CD14-positive monocyte (primary cell): Measurements from ENCODE around the gene MAGEB4. TPM values are rescaled to one million over a fixed set of nuclear protein-coding genes. Genes with fewer than 3 reads are reported as not detected.

Source experiments
- DNase-seq, 3 donors: peaks; one replicate each; pipeline ENCODE4 v3.0.0-alpha.2; 2011 to 2022
- H2AFZ ChIP-seq: 2 replicates; pipeline ENCODE4 v1.6.0; 2012; ENCODE audit warnings: mild to moderate bottlenecking, low read depth, low read length, inconsistent platforms; ENCODE audit not compliant: insufficient read depth, poor library complexity, severe bottlenecking
- H3K27ac ChIP-seq, 2 donors: 1 replicate in 1 of 2; 2 replicates in 1 of 2; pipeline ENCODE4 v1.5.1; 2012 to 2013; ENCODE audit warnings: low read length in 2 of 2, control low read depth in 1 of 2, inconsistent platforms in 1 of 2, low read depth in 1 of 2, mild to moderate bottlenecking in 1 of 2
- H3K27me3 ChIP-seq, 2 donors: one replicate each; pipeline versions ENCODE4 v1.6.0 to v1.6.1; 2011 to 2013; ENCODE audit warnings: low read length in 2 of 2; ENCODE audit not compliant: control insufficient read depth in 2 of 2, insufficient read depth in 2 of 2
- H3K36me3 ChIP-seq, 2 donors: replicated peaks in 1 of 2; 1 replicate in 1 of 2; 2 replicates in 1 of 2; pipeline versions ENCODE4 v1.5.1 to v1.6.1; 2012 to 2013; ENCODE audit warnings: low read length in 2 of 2, control low read depth in 1 of 2, inconsistent platforms in 1 of 2, mild to moderate bottlenecking in 1 of 2; ENCODE audit not compliant: insufficient read depth in 2 of 2, control insufficient read depth in 1 of 2
- H3K4me1 ChIP-seq, 2 donors: 1 replicate in 1 of 2; 2 replicates in 1 of 2; pipeline versions ENCODE4 v1.5.1 to v1.6.1; 2012 to 2013; ENCODE audit warnings: low read length in 2 of 2, control low read depth in 1 of 2, inconsistent platforms in 1 of 2, mild to moderate bottlenecking in 1 of 2, moderate library complexity in 1 of 2; ENCODE audit not compliant: insufficient read depth in 2 of 2, control insufficient read depth in 1 of 2
- H3K4me2 ChIP-seq: replicated peaks from 2 replicates; pipeline ENCODE3; 2012; ENCODE audit warnings: low read length, moderate library complexity, mild to moderate bottlenecking; ENCODE audit not compliant: poor library complexity, severe bottlenecking; ENCODE audit errors: extremely low read depth
- H3K4me3 ChIP-seq, 3 experiments: fragments of 200-600 bp in 1 of 3; sonication (generic) in 1 of 3; replicated peaks in 1 of 3; 1 replicate in 2 of 3; 2 replicates in 1 of 3; pipeline ENCODE4 v1.5.1; 2011 to 2013; ENCODE audit warnings: low read length in 3 of 3, mild to moderate bottlenecking in 3 of 3, control low read depth in 2 of 3, low read depth in 2 of 3, inconsistent platforms in 1 of 3, moderate library complexity in 1 of 3
- H3K79me2 ChIP-seq: 2 replicates; pipeline ENCODE4 v1.6.0; 2012; ENCODE audit warnings: mild to moderate bottlenecking, control low read depth, inconsistent platforms, low read length, moderate library complexity; ENCODE audit not compliant: insufficient read depth
- H3K9ac ChIP-seq: 2 replicates; pipeline ENCODE4 v1.6.0; 2017; ENCODE audit warnings: low read length, mild to moderate bottlenecking; ENCODE audit not compliant: insufficient read depth, poor library complexity, severe bottlenecking
- H3K9me3 ChIP-seq, 2 donors: replicated peaks in 1 of 2; 1 replicate in 1 of 2; 2 replicates in 1 of 2; pipeline versions ENCODE4 v1.5.1 to v1.6.1; 2012 to 2013; ENCODE audit warnings: low read length in 2 of 2, control low read depth in 1 of 2; ENCODE audit not compliant: control insufficient read depth in 1 of 2, insufficient read depth in 1 of 2
- H4K20me1 ChIP-seq: 2 replicates; pipeline ENCODE4 v1.6.0; 2012; ENCODE audit warnings: mild to moderate bottlenecking, low read length, control low read depth, moderate library complexity; ENCODE audit not compliant: insufficient read depth
- H3K27ac Mint-ChIP-seq, 7 donors: one replicate each; pipeline ENCODE4 v1.8.0; 2020; ENCODE audit warnings: mild to moderate bottlenecking in 7 of 7, mixed read lengths in 7 of 7, moderate library complexity in 6 of 7, inconsistent platforms in 2 of 7
- H3K27me3 Mint-ChIP-seq, 3 donors: one replicate each; pipeline ENCODE4 v1.8.0; 2021 to 2022; ENCODE audit warnings: low read depth in 3 of 3, mild to moderate bottlenecking in 3 of 3, mixed read lengths in 3 of 3, moderate library complexity in 3 of 3, inconsistent platforms in 1 of 3
- H3K36me3 Mint-ChIP-seq, 2 donors: one replicate each; pipeline ENCODE4 v1.8.0; 2020; ENCODE audit warnings: mixed read lengths in 2 of 2, inconsistent platforms in 1 of 2, mild to moderate bottlenecking in 1 of 2
- H3K4me1 Mint-ChIP-seq: one replicate; pipeline ENCODE4 v1.8.0; 2020; ENCODE audit warnings: mild to moderate bottlenecking, mixed read lengths
- H3K4me3 Mint-ChIP-seq, 2 donors: one replicate each; pipeline ENCODE4 v1.8.0; 2020; ENCODE audit warnings: mild to moderate bottlenecking in 2 of 2, mixed read lengths in 2 of 2, moderate library complexity in 1 of 2
- H3K9me3 Mint-ChIP-seq, 7 donors: one replicate each; pipeline ENCODE4 v1.8.0; 2020 to 2022; ENCODE audit warnings: mixed read lengths in 7 of 7, mild to moderate bottlenecking in 6 of 7, moderate library complexity in 6 of 7, inconsistent platforms in 2 of 7
- WGBS: methylation state at CpG from one replicate; pipeline ENCODE4 v1.1.5; 2013; ENCODE audit warnings: missing lambda C conversion rate; ENCODE audit not compliant: insufficient coverage; 5-methylcytosine and 5-hydroxymethylcytosine counted together
- intact Hi-C, 2 donors: fragments of 100-400 bp; cut with micrococcal nuclease; formaldehyde crosslinking; loops; one replicate each; pipeline versions ENCODE4 v1.15.0 to v1.15.1; 2023
- polyA plus RNA-seq, 3 donors: library from polyadenylated mRNA; depleted of rRNA in 1 of 3; unstranded in 2 of 3; stranded (reverse) in 1 of 3; fragments of 300-500 nt in 2 of 3; fragments of >200 nt in 1 of 3; fragmentation: Illumina TruSeq in 2 of 3; gene quantifications; 1 replicate in 2 of 3; 2 replicates in 1 of 3; pipeline ENCODE4 v1.2.3, GENCODE V29; 2012 to 2021
- TF ChIP-seq, protein P1 (sequence below): fragments of 200-600 bp; IDR thresholded peaks from one replicate; pipeline ENCODE4 v1.8.0; 2022; ENCODE audit warnings: antibody characterized with exemption, mild to moderate bottlenecking

MAGEB4 gene
- polyA plus RNA-seq, 3 donors = not detected

DNA sequence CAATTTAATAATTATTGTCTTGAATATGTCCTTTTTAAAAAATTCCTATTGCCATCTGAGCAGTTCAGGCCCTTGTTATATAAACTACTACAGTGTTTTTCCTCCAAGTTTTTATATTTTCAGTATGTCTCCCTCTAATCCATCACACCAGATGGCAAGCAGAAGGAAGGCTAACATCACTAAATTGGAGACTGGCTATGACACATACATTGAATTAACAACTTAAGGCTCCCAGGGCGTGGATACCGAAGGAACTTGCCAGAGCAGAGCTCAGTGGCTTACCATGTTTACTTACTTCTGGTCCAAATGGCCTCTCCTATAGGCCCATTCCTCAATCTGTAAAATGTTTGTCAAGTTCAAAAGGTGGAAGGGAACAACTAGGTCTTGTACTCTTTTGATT lies 18.1 kb downstream of the MAGEB4 start:
- TF ChIP-seq, protein P1, sequence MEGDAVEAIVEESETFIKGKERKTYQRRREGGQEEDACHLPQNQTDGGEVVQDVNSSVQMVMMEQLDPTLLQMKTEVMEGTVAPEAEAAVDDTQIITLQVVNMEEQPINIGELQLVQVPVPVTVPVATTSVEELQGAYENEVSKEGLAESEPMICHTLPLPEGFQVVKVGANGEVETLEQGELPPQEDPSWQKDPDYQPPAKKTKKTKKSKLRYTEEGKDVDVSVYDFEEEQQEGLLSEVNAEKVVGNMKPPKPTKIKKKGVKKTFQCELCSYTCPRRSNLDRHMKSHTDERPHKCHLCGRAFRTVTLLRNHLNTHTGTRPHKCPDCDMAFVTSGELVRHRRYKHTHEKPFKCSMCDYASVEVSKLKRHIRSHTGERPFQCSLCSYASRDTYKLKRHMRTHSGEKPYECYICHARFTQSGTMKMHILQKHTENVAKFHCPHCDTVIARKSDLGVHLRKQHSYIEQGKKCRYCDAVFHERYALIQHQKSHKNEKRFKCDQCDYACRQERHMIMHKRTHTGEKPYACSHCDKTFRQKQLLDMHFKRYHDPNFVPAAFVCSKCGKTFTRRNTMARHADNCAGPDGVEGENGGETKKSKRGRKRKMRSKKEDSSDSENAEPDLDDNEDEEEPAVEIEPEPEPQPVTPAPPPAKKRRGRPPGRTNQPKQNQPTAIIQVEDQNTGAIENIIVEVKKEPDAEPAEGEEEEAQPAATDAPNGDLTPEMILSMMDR = no peak
- H3K27me3 Mint-ChIP-seq = peaks cover 0 to 2% (median 0%) of the 10 kb centered on the region in 3 donors
- H3K9me3 ChIP-seq = peaks cover 0 to 5% of the 10 kb centered on the region in 2 donors

DNA sequence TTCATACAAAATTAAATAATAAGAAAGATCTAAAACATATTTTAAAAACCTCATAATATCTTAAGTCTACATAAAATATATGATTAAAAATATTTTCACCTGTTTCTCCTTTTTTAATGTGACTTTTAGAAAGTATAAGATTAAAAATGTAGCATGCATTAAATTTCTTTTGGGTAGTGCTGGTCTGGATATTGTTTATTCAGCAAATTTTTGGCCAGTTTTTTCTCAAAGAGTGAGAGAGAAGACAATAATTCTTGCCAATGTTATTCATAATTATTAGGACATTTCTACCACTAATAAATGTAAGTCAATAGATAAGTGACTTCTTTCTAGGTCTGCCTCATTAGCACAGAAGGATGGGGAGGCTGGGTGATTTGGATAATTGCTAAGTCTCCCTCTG lies 19.2 kb downstream of the MAGEB4 start:
- no peak overlapping the region for H3K27ac Mint-ChIP-seq
- no peaks in the 10 kb centered on the region for H3K36me3 Mint-ChIP-seq

More for the DNA sequence above, 18.1 kb downstream of the MAGEB4 start:
- Histone ChIP-seq H3K9ac (no peak overlapping the region), H3K4me1 (no peaks in the 10 kb centered on the region), H2AFZ (no peak overlapping the region), H4K20me1 (no peaks in the 10 kb centered on the region), H3K4me3 (no peak overlapping the region), H3K27ac (no peak overlapping the region), H3K27me3 (peaks cover 0 to 1% of the 10 kb centered on the region in 2 donors), H3K79me2 (no peaks in the 10 kb centered on the region), H3K36me3 (no peaks in the 10 kb centered on the region), H3K4me2 (no peak overlapping the region)
- no peak overlapping the region for H3K27ac Mint-ChIP-seq
- intact Hi-C loops = no loop called here
- WGBS = 80% methylated on average over 2 of the region's 2 CpGs
- H3K9me3 Mint-ChIP-seq = peaks cover 0 to 5% (median 3%) of the 10 kb centered on the region in 7 donors
- H3K4me3 Mint-ChIP-seq = no peak overlapping the region
- DNase-seq = no peak
- H3K36me3 Mint-ChIP-seq = no peaks in the 10 kb centered on the region
- no peaks in the 10 kb centered on the region for H3K4me1 Mint-ChIP-seq

More for the DNA sequence above, 19.2 kb downstream of the MAGEB4 start:
- DNase-seq = no peak
- Histone ChIP-seq H4K20me1 (no peaks in the 10 kb centered on the region), H3K4me3 (no peak overlapping the region), H3K27me3 (peaks cover 0 to 2% of the 10 kb centered on the region in 2 donors), H3K9me3 (peaks cover 0 to 5% of the 10 kb centered on the region in 2 donors), H3K79me2 (no peaks in the 10 kb centered on the region), H3K36me3 (no peaks in the 10 kb centered on the region), H3K4me1 (no peaks in the 10 kb centered on the region), H3K4me2 (no peak overlapping the region), H3K9ac (no peak overlapping the region), H3K27ac (no peak overlapping the region), H2AFZ (no peak overlapping the region)
- intact Hi-C loops = no loop called here
- TF ChIP-seq, protein P1 = no peak
- peaks cover 0 to 3% (median 2%) of the 10 kb centered on the region in 7 donors for H3K9me3 Mint-ChIP-seq
- peaks cover 0 to 2% (median 0%) of the 10 kb centered on the region in 3 donors for H3K27me3 Mint-ChIP-seq
- no peaks in the 10 kb centered on the region for H3K4me1 Mint-ChIP-seq
- H3K4me3 Mint-ChIP-seq = no peak overlapping the region
